H1 (cell line): ENCODE data around the gene DBH. TPM values are rescaled to one million over a fixed set of nuclear protein-coding genes. Genes with fewer than 3 reads are reported as not detected.

Experiments used
- ASH2L ChIP-seq: fragments of 200-600, 300-600 bp; sonication (generic); IDR thresholded peaks from one replicate; pipeline ENCODE4 v1.7.1; 2017; ENCODE audit warnings: low read length
- HDAC2 ChIP-seq, 2 experiments: fragments of 300-600 bp in 1 of 2; sonication (generic) in 1 of 2; IDR thresholded peaks; 2 replicates each; pipeline ENCODE4 v1.6.1; 2011 to 2012; ENCODE audit warnings: low read depth in 2 of 2, low read length in 2 of 2, mild to moderate bottlenecking in 2 of 2, moderate library complexity in 2 of 2, borderline replicate concordance in 1 of 2, inconsistent platforms in 1 of 2
- KDM1A ChIP-seq: fragments of 200-600, 300-600 bp; sonication (generic); IDR thresholded peaks from 2 replicates; pipeline ENCODE4 v1.7.1; 2016; ENCODE audit warnings: mild to moderate bottlenecking, low read length, borderline replicate concordance
- RBBP5 ChIP-seq: IDR thresholded peaks from 2 replicates; pipeline ENCODE4 v1.7.1; 2012; ENCODE audit warnings: low read depth, mild to moderate bottlenecking, inconsistent platforms, low read length, moderate library complexity, borderline replicate concordance
- RXRA ChIP-seq: IDR thresholded peaks from 2 replicates; pipeline ENCODE4 v1.6.1; 2011; ENCODE audit warnings: low read depth, mild to moderate bottlenecking, low read length, moderate library complexity; ENCODE audit not compliant: insufficient read depth
- polyA plus RNA-seq, 7 experiments: library from polyadenylated mRNA; depleted of rRNA in 3 of 7; stranded (reverse) in 5 of 7; unstranded in 2 of 7; fragments of >200 nt in 5 of 7; fragments of 200-250 nt in 2 of 7; gene quantifications; 1 replicate in 5 of 7; 2 replicates in 1 of 7; 4 replicates in 1 of 7; pipeline versions ENCODE4 v1.2.1 to v1.2.3, GENCODE V29; 2011 to 2013; ENCODE audit warnings: missing spikeins in 2 of 7, mixed read lengths in 2 of 7
- total RNA-seq: library from RNA; stranded (reverse); fragmentation: NEBNext Ultra II Directional; extraction: Animal tissue kit (Norgen Biotek cat#: 25700); gene quantifications from 2 replicates; pipeline ENCODE4 v1.2.1, GENCODE V29; 2021
- TF ChIP-seq, protein P1 (sequence below): IDR thresholded peaks from 2 replicates; pipeline ENCODE4 v1.6.1; 2012; ENCODE audit warnings: low read length, inconsistent platforms

DBH gene
- total and polyA plus RNA-seq, 2 of the 8 experiments (the other 6 are each of a cell fraction or from before 2014, with no cell fraction given), result 0.18 TPM; not detected in 1

GRCh38 chr9:133634081-133634691, 2.0 kb upstream of the DBH start (continued):
- TF ChIP-seq, protein P1, sequence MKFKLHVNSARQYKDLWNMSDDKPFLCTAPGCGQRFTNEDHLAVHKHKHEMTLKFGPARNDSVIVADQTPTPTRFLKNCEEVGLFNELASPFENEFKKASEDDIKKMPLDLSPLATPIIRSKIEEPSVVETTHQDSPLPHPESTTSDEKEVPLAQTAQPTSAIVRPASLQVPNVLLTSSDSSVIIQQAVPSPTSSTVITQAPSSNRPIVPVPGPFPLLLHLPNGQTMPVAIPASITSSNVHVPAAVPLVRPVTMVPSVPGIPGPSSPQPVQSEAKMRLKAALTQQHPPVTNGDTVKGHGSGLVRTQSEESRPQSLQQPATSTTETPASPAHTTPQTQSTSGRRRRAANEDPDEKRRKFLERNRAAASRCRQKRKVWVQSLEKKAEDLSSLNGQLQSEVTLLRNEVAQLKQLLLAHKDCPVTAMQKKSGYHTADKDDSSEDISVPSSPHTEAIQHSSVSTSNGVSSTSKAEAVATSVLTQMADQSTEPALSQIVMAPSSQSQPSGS, result no peak
- TF ChIP-seq HDAC2 (IDR thresholded peaks at IDR 0.05; ENCODE audit: borderline replicate concordance in 1 of 2, low read depth in 2 of 2, low read length in 2 of 2), result no peak
- no peak for TF ChIP-seq RXRA
- no peak for TF ChIP-seq ASH2L
- no peak for TF ChIP-seq KDM1A
- TF ChIP-seq RBBP5, result no peak
